CD4-positive, alpha-beta T cell treated with Interleukin-4 for 4 hours (primary cell): ENCODE results near the gene ABHD12B.
"Not testable (repeated sequence)": the region's sequence is repeated elsewhere in the genome, so short reads cannot be mapped to it uniquely, and the experiment has no call there.

Source experiments
- DNase-seq: peaks from one replicate; pipeline ENCODE4 v3.0.0-alpha.2; 2020

The ABHD12B gene

DNA sequence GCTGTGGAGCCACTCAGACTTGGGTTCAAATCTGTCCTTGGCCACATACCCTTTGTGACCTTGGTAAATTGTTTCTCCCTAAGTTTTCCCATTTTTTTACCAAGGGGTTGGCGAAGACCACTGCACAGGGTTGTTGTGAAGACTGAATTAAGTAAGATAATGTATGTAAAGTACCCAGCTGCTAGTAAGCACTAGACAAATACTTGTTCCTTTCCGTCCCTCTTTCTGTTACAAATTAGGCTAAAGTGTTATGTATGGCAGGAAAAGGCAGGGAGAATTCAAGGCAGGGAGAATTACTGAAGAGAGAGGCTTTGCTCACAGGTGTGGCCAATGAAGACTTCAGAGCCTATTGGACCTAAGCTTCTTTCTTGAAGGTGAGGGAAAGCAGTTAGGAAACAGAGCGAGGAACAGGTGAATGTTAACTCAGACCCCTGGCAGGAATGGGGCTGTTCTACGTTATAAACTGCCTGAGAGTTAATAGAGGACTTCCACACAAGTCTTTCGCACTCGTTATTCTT is 25.9 kb downstream of the ABHD12B start:
- DNase-seq = no peak

DNA sequence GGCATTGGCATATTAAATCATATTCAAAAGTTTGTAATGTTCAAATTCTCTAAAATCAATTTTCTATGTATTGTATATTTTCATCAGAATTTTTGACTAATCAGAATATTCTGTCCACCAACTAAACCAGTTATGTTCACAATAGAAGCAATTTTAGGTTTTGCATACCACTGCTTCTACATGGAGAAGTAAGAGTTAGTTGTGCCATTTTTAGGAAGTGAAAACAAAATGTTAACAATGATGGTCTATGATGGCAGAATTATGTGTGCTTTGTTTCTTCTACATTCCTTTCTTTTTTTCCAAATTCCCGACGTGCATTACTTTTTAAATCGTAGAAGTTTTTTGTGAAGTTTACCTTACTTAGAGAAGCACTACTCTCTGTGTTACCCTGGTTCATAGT is 29.5 kb downstream of the ABHD12B start:
- DNase-seq = no peak

DNA sequence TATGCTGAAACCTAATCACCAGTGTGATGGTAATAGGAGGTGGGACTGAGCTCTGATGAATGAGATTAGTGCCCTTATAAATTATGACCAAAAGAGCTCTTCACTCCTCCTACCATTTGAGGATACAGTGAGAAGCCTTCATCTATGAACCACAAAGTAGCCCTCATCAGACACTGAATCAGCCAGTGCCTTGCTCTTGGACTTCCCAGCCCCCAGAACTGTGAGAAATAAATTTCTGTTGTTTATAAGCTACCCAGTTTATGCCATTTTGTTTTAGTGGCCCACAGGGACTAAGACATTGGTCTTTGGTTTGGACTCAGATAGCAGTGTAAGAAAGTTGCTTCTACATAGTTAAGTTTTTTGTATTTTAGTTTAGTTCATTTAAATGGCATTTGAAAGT is 32.9 kb downstream of the ABHD12B start:
- DNase-seq = no peak

DNA sequence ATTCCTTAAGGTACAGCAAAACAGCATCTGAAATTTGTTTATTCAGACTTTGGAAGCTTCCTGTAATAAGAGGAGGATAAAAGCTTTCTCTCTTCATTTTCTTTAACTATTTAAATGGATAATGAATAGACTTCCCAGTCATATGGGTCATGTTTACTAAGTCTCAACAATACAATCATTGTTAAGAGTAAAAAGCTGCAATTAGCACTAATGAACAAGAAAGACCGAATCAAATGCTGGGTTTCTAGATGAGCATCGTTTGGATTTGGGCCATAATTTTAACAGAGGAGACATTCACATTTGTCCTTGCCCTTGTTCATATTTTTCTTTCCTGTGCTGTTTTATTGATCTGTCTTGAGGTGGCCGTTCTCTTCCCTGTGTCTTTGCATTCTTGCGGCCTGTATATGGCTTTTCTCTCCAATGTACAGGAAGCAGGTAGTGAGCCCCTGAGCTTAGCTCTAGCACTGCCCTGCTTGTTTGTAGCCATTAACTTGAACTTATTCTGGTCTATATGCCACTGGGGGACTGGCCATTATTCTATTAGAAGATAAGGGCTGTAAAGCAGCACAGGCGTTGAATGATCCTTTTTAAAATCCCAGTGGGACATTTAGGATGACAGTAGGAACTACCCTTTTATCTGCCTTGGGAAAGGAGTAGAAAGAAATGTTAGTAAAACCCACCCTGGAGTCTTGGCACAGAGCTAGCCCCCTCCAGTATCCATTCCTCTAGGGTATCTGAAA is 34.6 kb downstream of the ABHD12B start:
- no peak for DNase-seq

DNA sequence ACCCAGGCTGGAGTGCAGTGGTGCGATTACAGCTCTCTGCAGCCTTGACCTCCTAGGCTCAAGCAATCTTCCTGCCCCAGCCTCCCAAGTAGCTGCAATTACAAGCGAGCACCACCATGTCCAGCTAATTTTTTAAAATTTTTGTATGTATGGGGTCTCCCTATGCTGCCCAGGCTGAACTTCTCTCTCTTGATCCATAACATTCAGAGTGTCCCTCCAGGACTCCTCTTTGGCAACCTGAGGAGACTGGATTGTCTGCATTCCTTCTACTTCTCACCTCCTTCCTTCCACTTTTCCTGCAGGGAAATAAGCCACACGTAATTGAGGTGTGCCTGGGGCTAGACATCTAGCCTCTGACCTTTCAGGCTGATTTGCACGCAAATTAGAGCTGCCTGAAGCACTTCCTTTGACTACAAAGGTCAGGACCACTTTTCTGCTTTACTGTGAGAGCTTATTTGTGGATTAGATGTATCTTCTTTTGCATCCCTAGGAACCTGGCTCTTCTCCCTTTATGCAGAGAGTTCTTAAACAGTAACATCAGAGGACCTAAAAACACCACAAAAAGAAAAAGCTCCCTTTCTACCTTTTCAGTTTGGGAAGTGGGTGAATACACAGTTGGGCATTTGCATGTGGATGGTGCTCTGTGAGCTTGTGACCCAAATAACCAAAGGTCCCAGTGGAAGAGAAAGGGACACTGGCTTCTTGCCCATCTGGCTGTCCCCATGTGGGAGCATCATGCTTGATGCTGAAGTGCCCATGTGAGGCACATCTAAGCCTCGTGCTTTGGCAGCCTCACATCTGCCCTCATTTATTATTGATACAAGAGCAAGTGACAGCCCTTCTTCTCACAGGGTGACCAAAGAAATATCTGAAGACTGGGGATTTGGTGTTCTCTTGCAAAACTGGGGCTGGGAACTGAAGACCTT is 38.9 kb downstream of the ABHD12B start:
- no peak for DNase-seq

DNA sequence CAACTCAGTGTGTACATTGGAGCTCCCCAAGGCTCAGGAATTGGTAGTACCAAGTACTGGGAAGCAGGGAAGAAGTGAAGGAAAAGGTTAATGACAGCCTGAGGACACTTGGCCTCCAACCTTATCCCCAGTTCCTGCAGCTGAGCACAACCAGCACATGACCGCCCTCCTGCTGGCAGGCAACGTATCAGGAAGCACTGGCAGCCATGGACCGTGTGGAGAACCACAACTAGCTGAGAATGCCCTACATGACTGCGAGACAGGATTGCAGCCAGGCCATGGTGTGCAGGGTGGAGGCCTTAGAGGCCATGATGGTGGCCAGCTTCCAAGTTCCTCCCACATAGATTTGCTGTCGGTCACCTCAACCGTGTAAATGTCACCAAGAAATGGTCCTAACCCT is 45.6 kb downstream of the ABHD12B start:
- DNase-seq = no peak

DNA sequence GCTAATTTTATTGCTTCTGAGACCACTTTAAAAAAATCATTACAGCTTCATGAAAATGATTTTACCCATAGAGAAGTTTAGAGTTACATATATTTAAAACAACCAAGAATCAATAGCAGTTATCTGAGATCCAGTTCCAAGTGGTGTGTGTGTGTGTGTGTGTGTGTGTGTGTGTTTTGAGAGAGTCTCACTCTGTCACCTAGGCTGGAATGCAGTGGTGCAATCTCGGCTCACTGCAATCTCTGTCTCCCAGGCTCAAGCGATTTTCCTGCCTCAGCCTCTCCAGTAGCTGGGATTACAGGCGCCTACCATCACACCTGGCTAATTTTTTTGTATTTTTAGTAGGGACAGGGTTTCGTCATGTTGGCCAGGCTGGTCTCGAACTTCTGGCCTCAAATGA is 47.7 kb downstream of the ABHD12B start:
- not testable (repeated sequence) for DNase-seq

DNA sequence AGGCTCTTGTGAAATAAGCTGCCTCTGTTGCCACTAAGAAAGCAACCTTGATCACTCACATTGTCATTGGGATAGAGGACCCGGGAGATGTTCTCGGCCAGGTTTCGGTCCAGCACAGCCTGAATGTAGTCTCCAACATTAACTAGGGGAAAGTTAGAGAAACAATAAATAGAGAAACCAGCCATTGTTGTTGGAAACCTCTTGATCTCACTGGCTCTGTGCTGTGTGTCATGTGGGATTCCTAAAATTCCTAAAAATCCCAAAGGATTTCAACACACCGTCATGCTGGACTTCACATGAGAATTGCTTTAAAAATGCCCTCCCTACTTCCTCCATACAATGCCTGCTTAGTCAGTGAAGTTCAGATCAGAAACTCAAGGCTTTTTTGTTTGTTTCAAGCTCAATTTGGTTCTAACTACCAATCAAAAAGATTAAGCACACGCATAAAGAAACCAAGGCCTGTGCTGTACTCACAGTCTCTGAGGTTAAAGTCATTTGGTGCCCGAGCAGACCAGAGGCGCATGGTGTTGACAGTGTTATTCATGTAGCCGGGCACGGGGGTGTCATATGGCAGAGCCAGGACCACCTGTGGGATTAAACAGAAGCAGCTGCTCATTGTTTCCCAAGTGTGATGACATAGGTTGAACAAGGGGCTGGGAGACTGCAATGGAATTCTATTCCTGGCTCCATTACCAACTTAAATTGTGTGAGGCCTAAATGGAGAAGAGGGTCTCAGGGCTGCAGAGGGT is 48.8 kb downstream of the ABHD12B start:
- DNase-seq = no peak

DNA sequence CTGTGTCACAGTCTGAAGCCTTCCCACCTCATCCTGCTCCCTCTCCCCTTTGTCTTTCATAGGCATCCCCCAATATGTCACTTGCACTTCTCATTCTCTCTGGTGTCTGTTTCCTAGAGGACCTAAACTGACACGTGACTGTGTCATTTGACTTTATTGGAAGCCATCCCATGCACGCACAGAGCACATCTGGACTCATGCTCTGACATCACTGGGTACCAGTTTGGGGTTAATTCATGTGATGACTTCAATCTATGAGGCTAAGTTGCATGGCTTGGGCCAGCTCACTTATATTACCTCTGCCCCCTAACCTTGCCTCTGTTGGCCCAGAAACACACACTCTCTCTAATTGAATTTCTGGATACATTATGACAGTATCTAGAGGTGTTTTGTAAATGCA is 51.0 kb downstream of the ABHD12B start:
- no peak for DNase-seq

DNA sequence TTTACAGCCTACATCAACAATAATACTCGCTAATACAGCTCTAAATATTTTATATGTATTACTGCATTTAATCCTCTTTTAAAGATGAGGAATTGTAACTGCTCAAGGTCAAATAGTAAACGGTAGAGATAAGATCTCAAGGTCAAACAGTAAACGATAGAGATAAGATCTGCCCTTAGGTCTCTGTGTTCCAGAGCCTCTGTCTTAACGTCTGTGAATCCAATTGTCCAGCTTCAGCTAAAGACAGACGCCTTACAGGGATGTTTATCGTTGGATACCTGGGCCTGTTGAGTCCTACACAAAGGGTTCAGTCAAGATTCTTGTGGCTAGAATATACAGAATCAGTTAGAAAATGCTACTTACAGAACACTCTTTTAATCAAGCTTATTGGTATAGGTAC is 52.4 kb downstream of the ABHD12B start:
- DNase-seq = no peak

DNA sequence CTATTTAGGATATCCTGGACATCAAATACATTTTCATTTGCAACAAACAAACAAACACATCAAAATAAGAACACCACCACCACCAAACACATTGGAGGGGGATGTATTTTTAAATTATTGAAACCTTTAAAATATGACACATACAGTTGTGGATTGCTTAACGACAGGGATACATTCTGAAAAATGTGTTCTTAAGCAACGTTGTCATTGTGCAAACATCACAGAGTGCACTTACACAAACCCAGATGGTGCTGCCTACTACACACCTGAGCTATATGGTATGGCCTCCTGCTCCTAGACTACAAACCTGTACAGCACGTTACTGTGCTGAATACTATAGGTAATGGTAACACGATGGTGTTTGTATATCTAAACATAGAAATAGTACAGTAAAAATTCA is 53.0 kb downstream of the ABHD12B start:
- no peak for DNase-seq

DNA sequence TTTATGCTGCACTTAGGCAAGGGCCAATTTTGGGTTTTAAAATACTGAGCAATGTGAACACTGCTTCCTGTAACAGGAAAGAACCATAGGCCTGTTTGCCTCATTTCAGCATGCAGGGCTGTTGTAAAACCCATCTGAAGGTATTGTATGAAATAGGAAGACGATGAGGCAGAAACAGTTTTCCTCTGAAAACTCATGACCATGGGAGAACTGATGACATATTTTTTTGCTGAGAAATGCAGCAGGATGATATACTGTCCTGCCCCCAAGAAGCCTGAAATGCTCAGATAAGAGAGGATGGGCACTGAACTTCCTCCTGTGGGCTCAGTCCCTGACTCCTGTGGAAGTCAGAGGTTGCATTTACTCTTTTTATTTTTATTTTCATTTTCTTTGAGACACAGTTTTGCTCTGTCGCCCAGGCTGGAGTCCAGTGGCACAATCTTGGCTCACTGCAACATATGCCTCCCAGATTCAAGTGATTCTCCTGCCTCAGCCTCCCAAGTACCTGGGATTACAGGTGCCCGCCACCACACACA is 55.1 kb downstream of the ABHD12B start:
- no peak for DNase-seq

DNA sequence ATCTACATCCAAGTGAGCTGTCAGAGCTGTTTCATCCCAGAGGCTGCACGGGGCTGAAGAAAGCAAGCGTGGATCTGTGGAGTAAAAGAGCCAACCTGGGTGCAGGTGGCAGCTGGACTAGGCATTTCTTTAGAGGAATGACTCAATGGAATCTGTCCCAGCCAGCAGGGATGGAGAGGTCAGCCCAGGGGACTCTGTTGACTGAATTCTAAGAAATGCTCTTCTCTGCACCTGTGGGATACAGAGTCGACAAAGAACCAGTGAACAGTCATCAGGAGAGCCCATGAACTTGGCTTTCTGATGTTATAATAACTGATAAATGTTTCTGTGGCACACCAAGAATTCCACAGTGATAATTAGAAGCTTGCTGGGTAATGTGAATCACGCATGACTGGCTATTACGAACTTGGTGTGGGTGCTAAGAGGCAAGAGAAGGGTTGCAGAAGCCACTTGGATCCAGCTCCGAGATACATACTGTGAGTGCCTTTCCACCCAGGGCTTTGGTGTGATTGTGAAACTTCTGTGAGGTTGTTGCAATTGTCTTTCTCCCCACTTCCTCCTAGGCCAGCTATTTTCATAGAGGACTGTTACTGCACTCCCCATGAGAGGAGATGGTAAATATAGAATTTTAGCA is 56.3 kb downstream of the ABHD12B start:
- no peak for DNase-seq

DNA sequence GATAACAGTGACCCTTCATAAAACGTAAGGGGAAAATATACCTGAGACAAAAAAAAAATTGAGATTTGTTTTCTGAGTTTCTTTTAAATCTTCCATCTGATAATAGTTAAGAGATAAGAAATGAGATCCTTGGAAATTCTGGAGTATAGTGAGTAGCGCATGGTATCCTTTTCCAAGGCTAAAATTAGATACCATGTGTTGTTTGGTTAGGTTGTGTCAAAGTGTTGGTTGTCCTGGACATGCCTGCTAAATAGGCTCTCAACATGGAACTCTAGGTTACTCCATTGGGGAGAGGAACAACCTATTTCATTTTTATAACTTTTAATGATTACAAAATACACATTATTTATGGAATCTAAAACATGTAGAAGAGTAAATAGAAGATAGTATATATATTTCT is 57.7 kb downstream of the ABHD12B start:
- no peak for DNase-seq

DNA sequence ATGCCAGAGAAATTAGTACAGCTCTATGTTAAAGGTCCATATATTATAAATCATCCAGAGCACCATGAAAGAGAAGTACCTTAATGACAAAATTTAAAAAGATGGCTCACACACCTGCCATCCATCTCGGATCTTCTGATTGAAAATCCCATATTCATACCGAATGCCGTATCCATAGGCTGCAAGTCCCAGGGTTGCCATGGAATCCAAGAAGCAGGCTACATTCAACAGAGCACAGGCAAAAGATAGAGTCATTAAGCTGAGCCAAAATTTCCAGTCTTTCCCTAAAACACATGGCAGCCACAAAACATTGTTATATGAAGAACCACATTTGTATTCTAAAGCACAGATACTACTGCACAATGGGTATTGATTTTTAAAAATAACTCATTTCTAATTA is 59.7 kb downstream of the ABHD12B start:
- DNase-seq = no peak

DNA sequence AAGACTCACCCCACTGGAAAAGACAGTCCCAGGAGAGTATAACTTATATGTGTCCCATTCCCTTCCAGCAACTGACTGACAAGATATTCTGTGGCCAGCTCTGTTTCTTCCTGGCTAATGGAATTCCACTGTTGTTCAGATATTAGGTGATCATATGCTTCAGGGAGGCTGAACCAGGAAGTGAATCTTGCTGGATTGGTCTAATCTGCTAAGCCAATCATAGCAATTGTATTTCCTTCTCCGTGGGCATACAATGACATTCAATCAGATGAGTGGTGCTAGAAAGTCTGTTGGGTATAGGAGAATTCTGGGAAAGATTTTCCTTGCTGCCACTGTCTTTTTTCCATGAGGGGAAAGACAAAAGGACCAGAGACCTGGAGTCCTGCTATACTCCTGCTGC is 60.3 kb downstream of the ABHD12B start:
- DNase-seq = no peak

DNA sequence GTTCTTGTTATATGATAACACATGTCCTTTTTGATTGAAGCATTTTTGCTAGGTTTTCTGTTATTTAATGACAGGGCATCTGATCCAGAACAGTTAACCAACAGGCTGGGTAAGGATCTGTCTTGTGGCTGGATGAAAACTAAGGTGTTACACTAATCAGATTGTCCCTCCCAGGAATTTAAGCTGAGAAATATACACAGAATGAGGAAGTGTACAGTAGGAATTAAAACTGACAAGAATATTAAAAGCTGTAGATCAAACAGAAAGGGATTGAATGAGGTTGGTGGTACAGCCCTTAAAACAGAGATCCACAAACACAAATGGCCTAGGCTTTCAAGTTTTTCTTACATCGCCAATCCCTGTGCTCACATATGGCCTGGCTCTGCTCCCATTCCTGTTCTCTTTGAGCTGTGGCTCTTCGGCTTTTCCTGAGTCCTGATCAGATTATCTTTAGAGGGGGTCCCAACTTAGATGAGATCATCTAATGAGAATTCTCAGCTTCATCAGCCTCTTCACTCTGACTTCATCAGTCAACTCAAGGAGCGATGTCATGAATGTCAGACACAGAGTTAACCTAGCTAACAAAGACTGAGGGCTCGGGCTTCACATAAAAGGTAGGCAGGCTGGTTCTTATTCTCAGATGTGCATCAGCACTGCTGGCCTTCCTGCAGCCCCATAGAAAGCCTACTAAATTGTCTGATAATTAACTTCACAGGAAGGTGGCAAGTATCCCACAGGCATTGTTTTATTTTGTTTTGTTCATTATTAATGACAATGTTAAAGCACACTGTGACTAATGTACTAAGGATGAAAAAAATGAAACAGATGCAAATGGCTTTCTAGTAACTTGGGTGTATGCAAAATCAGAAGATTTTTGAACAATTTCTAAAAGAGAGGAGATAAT is 61.0 kb downstream of the ABHD12B start:
- DNase-seq = no peak

DNA sequence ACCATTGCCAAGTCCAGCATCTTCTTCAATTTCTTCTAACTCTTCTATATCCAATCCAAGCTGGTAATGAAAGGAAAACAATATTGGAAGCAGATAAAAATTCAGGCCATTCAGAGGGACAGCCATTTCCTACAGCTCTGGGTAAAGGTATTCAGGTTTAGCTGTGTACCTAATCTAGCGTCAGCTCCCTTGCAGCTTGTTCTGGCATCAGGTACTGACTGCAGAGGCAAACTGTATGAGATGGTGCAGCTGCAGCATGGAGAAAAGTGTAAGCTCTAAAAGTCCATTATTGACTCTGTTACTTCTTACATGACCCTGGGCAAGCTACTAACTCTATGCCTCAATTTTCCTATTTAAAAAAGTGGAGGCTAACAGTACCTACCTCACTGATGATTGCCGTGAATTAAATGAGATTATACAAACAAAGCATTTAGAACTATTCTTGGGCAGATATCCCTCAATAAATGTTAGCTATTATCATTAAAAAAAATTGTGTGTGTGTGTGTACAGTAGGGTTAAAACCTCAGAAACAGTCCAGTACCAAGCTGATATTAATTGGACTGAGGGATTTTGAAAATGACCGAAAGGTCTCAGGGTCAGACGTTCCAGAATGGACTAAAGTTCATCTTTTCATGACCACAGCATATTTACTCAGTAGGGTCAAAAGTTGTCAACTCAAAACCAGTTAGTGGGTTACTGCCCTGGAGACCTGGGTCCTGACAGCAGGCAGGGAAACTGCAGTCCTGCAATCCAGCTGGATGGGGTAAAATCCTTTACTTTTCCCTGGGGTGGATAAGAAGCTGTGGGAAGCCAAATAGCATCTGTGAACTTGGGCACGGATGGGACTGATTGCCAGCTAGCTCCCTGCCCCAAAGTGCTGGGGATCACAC is 63.5 kb downstream of the ABHD12B start:
- no peak for DNase-seq

DNA sequence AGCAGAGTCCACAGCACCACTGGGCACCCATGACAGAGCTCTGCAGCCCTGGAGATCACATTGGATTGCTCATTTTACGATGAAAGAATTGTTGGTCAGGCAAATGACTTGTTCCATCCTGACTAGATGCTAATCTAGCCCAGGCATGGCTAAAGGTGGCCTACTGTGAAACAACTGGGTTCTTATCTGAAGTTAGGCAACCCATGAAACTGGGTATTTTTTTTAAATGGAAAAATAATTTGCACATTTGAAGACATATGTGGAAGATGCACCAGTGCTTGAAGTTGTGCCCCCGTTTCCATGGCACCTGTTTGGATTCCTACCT is 64.1 kb downstream of the ABHD12B start:
- no peak for DNase-seq

DNA sequence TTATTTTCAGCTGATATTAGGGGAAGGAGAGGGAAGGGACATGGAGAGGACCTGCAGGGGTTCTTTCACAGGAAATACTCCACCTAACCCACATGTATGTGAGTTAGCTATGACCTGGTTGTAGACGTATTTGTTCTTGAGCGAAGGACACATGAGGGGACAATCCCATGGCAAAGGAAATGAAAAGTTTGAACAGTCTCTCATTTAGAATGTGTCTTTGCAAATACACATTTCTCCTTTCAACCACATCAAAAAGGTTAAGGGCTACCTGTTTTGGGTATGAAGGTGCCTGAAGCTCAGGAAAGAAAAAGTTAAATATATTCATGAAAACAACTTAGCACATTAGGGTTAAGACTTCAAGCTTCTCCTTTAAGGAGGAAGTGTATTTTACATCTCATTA is 65.0 kb downstream of the ABHD12B start:
- no peak for DNase-seq

DNA sequence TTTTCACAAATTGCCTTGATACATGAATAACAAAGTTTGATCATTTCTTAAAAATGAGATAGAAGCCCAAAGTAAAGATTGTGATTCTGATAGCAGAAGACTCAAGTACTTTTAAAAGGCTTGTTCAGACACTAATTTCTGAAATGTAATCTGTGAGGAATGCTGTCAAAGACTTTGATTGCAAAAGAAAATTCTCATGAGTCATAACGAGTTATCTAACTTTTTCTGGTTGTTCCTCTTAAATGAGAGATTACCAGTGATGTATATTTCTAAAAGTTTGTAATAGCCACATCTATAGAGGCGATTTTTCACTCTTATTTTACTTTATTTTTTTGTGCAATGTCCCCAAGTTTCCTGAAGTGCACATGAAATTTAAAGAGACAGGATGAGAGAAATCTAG is 65.5 kb downstream of the ABHD12B start:
- DNase-seq = no peak
